ENCODE results near the gene FAM118A.
"Not testable (repeated sequence)": the region's sequence is repeated elsewhere in the genome, so short reads cannot be mapped to it uniquely, and the experiment has no call there.

FAM118A gene
- 90.1 to 139 (median 117) reads per million in 3 donors for total RNA-seq

GRCh38 chr22:45309422-45310227 is at the start of gene FAM118A:
FAM118A (plus strand) TSS chr22:45309934; CDS start chr22:45322380, 12,446 bp downstream.
- H3K27me3 ChIP-seq (replicated peaks; ENCODE audit: control insufficient read depth, insufficient read depth, low read length, poor library complexity, severe bottlenecking): no peaks in the 10 kb centered on the region
- peak; percentile 92 to 98 (median 92) for DNase-seq
- H3K27ac ChIP-seq (ENCODE audit: insufficient read depth, low read length, poor library complexity, severe bottlenecking): peak within 1 kb of the TSS; percentile 82
- no peaks in the 10 kb centered on the region for H3K36me3 ChIP-seq (ENCODE audit: control insufficient read depth, insufficient read depth, low read length)
- H3K4me3 ChIP-seq (ENCODE audit: insufficient read depth, low read depth, low read length, poor library complexity, severe bottlenecking): peak within 1 kb of the TSS; percentile 79
- peaks cover 23% of the 10 kb centered on the region for H3K4me1 ChIP-seq (ENCODE audit: control insufficient read depth, insufficient read depth, low read length, poor library complexity, severe bottlenecking)
- no peaks in the 10 kb centered on the region for H3K9me3 ChIP-seq (ENCODE audit: control insufficient read depth, low read length)

- not testable (repeated sequence) for DNase-seq; H3K4me3 ChIP-seq (ENCODE audit: insufficient read depth, low read depth, low read length, poor library complexity, severe bottlenecking); H3K36me3 ChIP-seq (ENCODE audit: control insufficient read depth, insufficient read depth, low read length); H3K27ac ChIP-seq (ENCODE audit: insufficient read depth, low read length, poor library complexity, severe bottlenecking); H3K4me1 ChIP-seq (ENCODE audit: control insufficient read depth, insufficient read depth, low read length, poor library complexity, severe bottlenecking); H3K9me3 ChIP-seq (ENCODE audit: control insufficient read depth, low read length); H3K27me3 ChIP-seq (replicated peaks; ENCODE audit: control insufficient read depth, insufficient read depth, low read length, poor library complexity, severe bottlenecking)
Observed at GRCh38 chr22:45260395-45260759, 49.4 kb upstream of the FAM118A start.

GRCh38 chr22:45261407-45262088 is 48.2 kb upstream of the FAM118A start:
- no peak for DNase-seq
- Histone ChIP-seq H3K4me1 (ENCODE audit: control insufficient read depth, insufficient read depth, low read length, poor library complexity, severe bottlenecking) (no peaks in the 10 kb centered on the region), H3K36me3 (ENCODE audit: control insufficient read depth, insufficient read depth, low read length) (no peaks in the 10 kb centered on the region), H3K4me3 (ENCODE audit: insufficient read depth, low read depth, low read length, poor library complexity, severe bottlenecking) (no peak overlapping the region), H3K27me3 (replicated peaks; ENCODE audit: control insufficient read depth, insufficient read depth, low read length, poor library complexity, severe bottlenecking) (no peaks in the 10 kb centered on the region), H3K27ac (ENCODE audit: insufficient read depth, low read length, poor library complexity, severe bottlenecking) (no peak overlapping the region), H3K9me3 (ENCODE audit: control insufficient read depth, low read length) (no peaks in the 10 kb centered on the region)

- no peak for DNase-seq
- no peaks in the 10 kb centered on the region for H3K27me3 ChIP-seq (replicated peaks; ENCODE audit: control insufficient read depth, insufficient read depth, low read length, poor library complexity, severe bottlenecking)
- no peaks in the 10 kb centered on the region for H3K36me3 ChIP-seq (ENCODE audit: control insufficient read depth, insufficient read depth, low read length)
- no peak overlapping the region for H3K4me3 ChIP-seq (ENCODE audit: insufficient read depth, low read depth, low read length, poor library complexity, severe bottlenecking)
- no peaks in the 10 kb centered on the region for H3K4me1 ChIP-seq (ENCODE audit: control insufficient read depth, insufficient read depth, low read length, poor library complexity, severe bottlenecking)
- H3K9me3 ChIP-seq (ENCODE audit: control insufficient read depth, low read length): no peaks in the 10 kb centered on the region
- no peak overlapping the region for H3K27ac ChIP-seq (ENCODE audit: insufficient read depth, low read length, poor library complexity, severe bottlenecking)
Observed at GRCh38 chr22:45262195-45262930, 47.4 kb upstream of the FAM118A start.

- Histone ChIP-seq H3K4me1 (ENCODE audit: control insufficient read depth, insufficient read depth, low read length, poor library complexity, severe bottlenecking) (peaks cover 1% of the 10 kb centered on the region), H3K4me3 (ENCODE audit: insufficient read depth, low read depth, low read length, poor library complexity, severe bottlenecking) (no peak overlapping the region), H3K27me3 (replicated peaks; ENCODE audit: control insufficient read depth, insufficient read depth, low read length, poor library complexity, severe bottlenecking) (no peaks in the 10 kb centered on the region), H3K36me3 (ENCODE audit: control insufficient read depth, insufficient read depth, low read length) (no peaks in the 10 kb centered on the region), H3K9me3 (ENCODE audit: control insufficient read depth, low read length) (no peaks in the 10 kb centered on the region), H3K27ac (ENCODE audit: insufficient read depth, low read length, poor library complexity, severe bottlenecking) (no peak overlapping the region)
- DNase-seq: no peak
Observed at GRCh38 chr22:45262931-45263462, 46.7 kb upstream of the FAM118A start.

GRCh38 chr22:45263463-45264269 is 46.1 kb upstream of the FAM118A start:
- Histone ChIP-seq H3K4me3 (ENCODE audit: insufficient read depth, low read depth, low read length, poor library complexity, severe bottlenecking) (no peak overlapping the region), H3K36me3 (ENCODE audit: control insufficient read depth, insufficient read depth, low read length) (no peaks in the 10 kb centered on the region), H3K9me3 (ENCODE audit: control insufficient read depth, low read length) (no peaks in the 10 kb centered on the region), H3K27me3 (replicated peaks; ENCODE audit: control insufficient read depth, insufficient read depth, low read length, poor library complexity, severe bottlenecking) (no peaks in the 10 kb centered on the region), H3K4me1 (ENCODE audit: control insufficient read depth, insufficient read depth, low read length, poor library complexity, severe bottlenecking) (peaks cover 5% of the 10 kb centered on the region), H3K27ac (ENCODE audit: insufficient read depth, low read length, poor library complexity, severe bottlenecking) (no peak overlapping the region)
- DNase-seq: no peak

- no peaks in the 10 kb centered on the region for H3K27me3 ChIP-seq (replicated peaks; ENCODE audit: control insufficient read depth, insufficient read depth, low read length, poor library complexity, severe bottlenecking)
- no peaks in the 10 kb centered on the region for H3K9me3 ChIP-seq (ENCODE audit: control insufficient read depth, low read length)
Observed at GRCh38 chr22:45265535-45265934, 44.2 kb upstream of the FAM118A start.

GRCh38 chr22:45268167-45268957 is 41.4 kb upstream of the FAM118A start:
- H3K27ac ChIP-seq (ENCODE audit: insufficient read depth, low read length, poor library complexity, severe bottlenecking): no peak overlapping the region
- H3K9me3 ChIP-seq (ENCODE audit: control insufficient read depth, low read length): no peaks in the 10 kb centered on the region
- no peaks in the 10 kb centered on the region for H3K36me3 ChIP-seq (ENCODE audit: control insufficient read depth, insufficient read depth, low read length)
- peak overlapping the region; percentile 63 for H3K4me3 ChIP-seq (ENCODE audit: insufficient read depth, low read depth, low read length, poor library complexity, severe bottlenecking)
- no peaks in the 10 kb centered on the region for H3K27me3 ChIP-seq (replicated peaks; ENCODE audit: control insufficient read depth, insufficient read depth, low read length, poor library complexity, severe bottlenecking)
- DNase-seq: peak; percentile 4 to 17 (median 8)
- H3K4me1 ChIP-seq (ENCODE audit: control insufficient read depth, insufficient read depth, low read length, poor library complexity, severe bottlenecking): peaks cover 16% of the 10 kb centered on the region

More at GRCh38 chr22:45265535-45265934, 44.2 kb upstream of the FAM118A start:
- Histone ChIP-seq H3K4me3 (ENCODE audit: insufficient read depth, low read depth, low read length, poor library complexity, severe bottlenecking) (no peak overlapping the region), H3K27ac (ENCODE audit: insufficient read depth, low read length, poor library complexity, severe bottlenecking) (no peak overlapping the region), H3K36me3 (ENCODE audit: control insufficient read depth, insufficient read depth, low read length) (no peaks in the 10 kb centered on the region), H3K4me1 (ENCODE audit: control insufficient read depth, insufficient read depth, low read length, poor library complexity, severe bottlenecking) (peaks cover 16% of the 10 kb centered on the region)
- DNase-seq: no peak
